AG04449 (cell line): ENCODE measurements around the gene ATXN1.

Source experiments
- CTCF ChIA-PET: fragments of 350-600 bp; formaldehyde crosslinking; extraction: SDS; loops from one replicate; lab custom pipeline; 2021; ENCODE audit warnings: antibody characterized with exemption; lab: Yijun Ruan, JAX
- POLR2A ChIA-PET: fragments of 400-600, 350-600 bp; formaldehyde crosslinking; extraction: SDS; loops from one replicate; lab custom pipeline; 2020; ENCODE audit warnings: antibody characterized with exemption, inconsistent platforms; lab: Yijun Ruan, JAX
- DNase-seq: peaks from one replicate; pipeline ENCODE4 v3.0.0-alpha.2; 2010; ENCODE audit warnings: low read depth, low spot score
- H3K4me3 ChIP-seq: 2 replicates; pipeline ENCODE4 v1.5.1; 2011; ENCODE audit warnings: low read depth, mild to moderate bottlenecking, control low read depth, low read length
- TF ChIP-seq, protein P1 (sequence below): IDR thresholded peaks from one replicate; pipeline ENCODE4 v1.5.1; 2011; ENCODE audit warnings: mild to moderate bottlenecking, moderate library complexity, low read length, control low read depth, inconsistent platforms; ENCODE audit not compliant: insufficient read depth; ENCODE audit errors: missing control alignments

ATXN1 gene

DNA sequence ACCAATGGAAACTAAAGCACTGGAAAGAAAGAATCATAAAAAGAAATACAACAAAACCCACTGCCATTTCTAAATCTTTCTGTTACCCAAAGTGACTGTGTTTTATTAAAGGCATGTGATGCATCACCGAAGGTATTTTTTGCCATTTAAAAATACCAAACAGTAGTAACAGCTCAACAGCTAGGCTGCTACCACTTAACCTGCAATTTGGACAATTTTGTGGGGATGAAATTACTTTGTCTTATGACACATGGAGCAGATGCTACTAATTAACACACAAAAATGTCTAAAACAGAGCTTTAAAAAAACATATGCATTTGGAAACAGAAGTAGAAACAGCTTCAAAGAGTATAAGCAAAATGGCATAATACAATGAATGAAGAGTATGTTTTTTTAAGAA, 97.4 kb downstream of the ATXN1 start:
- DNase-seq = no peak
- POLR2A ChIA-PET = no interaction called here
- TF ChIP-seq, protein P1, sequence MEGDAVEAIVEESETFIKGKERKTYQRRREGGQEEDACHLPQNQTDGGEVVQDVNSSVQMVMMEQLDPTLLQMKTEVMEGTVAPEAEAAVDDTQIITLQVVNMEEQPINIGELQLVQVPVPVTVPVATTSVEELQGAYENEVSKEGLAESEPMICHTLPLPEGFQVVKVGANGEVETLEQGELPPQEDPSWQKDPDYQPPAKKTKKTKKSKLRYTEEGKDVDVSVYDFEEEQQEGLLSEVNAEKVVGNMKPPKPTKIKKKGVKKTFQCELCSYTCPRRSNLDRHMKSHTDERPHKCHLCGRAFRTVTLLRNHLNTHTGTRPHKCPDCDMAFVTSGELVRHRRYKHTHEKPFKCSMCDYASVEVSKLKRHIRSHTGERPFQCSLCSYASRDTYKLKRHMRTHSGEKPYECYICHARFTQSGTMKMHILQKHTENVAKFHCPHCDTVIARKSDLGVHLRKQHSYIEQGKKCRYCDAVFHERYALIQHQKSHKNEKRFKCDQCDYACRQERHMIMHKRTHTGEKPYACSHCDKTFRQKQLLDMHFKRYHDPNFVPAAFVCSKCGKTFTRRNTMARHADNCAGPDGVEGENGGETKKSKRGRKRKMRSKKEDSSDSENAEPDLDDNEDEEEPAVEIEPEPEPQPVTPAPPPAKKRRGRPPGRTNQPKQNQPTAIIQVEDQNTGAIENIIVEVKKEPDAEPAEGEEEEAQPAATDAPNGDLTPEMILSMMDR = no peak
- CTCF ChIA-PET = interaction anchor here (1.1 kb wide), 1 partner anchor 337 kb away, joined by 3 read pairs; no protein-coding TSS in a partner anchor
- no peak overlapping the region for H3K4me3 ChIP-seq

- POLR2A ChIA-PET = no interaction called here
- no peak overlapping the region for H3K4me3 ChIP-seq
- DNase-seq = no peak
- CTCF ChIA-PET = no interaction called here
- TF ChIP-seq, protein P1 = no peak
Observed at GRCh38 chr6:16660157-16660497, 101.1 kb downstream of the ATXN1 start.

- ChIA-PET POLR2A (no interaction called here), CTCF (no interaction called here)
- DNase-seq = no peak
- TF ChIP-seq, protein P1 = no peak
- no peak overlapping the region for H3K4me3 ChIP-seq
Observed at GRCh38 chr6:16659466-16660156, 101.6 kb downstream of the ATXN1 start.

GRCh38 chr6:16658348-16659034, 102.8 kb downstream of the ATXN1 start:
- H3K4me3 ChIP-seq = no peak overlapping the region
- DNase-seq = no peak
- ChIA-PET POLR2A (no interaction called here), CTCF (interaction anchor here (1.1 kb wide), 1 partner anchor 13 kb away, joined by 3 read pairs; no protein-coding TSS in a partner anchor)
- TF ChIP-seq, protein P1 = no peak

GRCh38 chr6:16657768-16658167, 103.5 kb downstream of the ATXN1 start:
- POLR2A ChIA-PET = no interaction called here
- TF ChIP-seq, protein P1 = no peak
- no peak overlapping the region for H3K4me3 ChIP-seq
- no peak for DNase-seq
- CTCF ChIA-PET = interaction anchor here (1.1 kb wide), 1 partner anchor 13 kb away, joined by 3 read pairs; no protein-coding TSS in a partner anchor

DNA sequence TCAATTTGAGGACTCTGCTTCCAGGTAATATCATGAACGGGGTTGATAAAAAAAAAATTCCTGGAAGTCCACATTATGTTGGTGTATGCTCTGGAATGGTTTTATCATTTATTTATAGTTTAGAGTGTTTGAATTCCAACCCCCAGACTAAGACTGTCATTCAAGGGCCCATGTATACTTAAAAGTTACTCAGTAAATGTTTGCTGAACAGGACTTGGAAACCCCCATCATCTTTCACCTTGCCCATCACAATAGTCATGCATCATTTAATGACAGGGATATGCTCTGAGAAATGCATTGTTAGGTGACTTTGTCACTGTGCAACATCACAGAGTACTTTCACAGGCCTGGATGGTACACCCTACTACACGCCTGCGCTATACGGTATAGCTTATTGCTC, 104.8 kb downstream of the ATXN1 start:
- TF ChIP-seq, protein P1 = no peak
- no peak for DNase-seq
- ChIA-PET POLR2A (interaction anchor here (0.6 kb wide), 1 partner anchor 329 kb away, joined by 3 read pairs; no protein-coding TSS in a partner anchor), CTCF (no interaction called here)
- H3K4me3 ChIP-seq = no peak overlapping the region
